GM19240 (cell line): Measurements from ENCODE around the gene HDAC7.

Source experiments
- DNase-seq: peaks from one replicate; pipeline ENCODE4 v3.0.0; 2011; ENCODE audit warnings: low spot score; ENCODE audit not compliant: insufficient read length

HDAC7 gene

GRCh38 chr12:47766502-47767215, 53.0 kb downstream of the HDAC7 start:
- no peak for DNase-seq

DNA sequence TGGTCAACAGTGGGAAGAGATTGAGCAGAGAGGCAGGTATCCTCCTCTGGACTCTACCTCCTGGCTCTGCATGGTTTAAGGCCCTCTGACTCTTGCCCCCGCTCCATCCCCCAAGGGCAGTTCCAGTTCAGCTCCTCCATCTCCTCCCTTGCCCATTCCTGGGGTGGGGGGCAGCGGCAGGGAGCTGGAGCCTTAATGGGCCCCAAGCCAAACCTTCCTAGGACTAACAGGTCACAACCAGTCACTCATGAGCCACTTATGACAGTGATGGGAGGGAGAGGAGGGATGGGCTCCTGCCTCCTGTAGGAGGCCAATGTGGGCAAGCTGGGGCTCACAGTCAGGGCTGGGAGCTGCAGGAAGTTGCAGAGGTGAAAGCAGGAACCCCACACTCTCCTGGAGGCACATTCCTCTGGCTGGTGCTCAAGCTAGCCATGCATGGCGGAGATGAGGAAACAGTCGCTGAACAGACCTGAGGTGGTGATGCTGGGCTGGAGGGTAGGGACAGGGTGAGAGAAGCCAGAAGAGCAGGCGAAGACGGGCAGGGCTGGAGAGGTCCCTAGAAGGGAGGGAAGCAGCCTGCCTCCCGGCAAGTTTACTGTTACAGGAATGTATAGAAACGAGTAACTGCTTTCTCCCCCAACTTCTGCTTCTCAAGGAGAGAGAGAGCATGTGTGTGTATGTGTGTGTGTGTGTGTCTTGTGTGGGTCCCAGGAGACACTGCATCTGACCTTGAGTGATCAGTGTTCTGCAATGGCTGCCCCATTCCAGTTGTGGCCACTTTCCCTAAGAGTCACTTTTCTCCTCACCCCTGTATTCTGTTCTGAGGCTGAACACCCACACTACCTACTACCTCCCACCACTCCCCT, 56.0 kb downstream of the HDAC7 start:
- DNase-seq: no peak

GRCh38 chr12:47762850-47763465, 56.7 kb downstream of the HDAC7 start:
- no peak for DNase-seq

- DNase-seq: peak; percentile 74
Observed at GRCh38 chr12:47758834-47759690, 60.6 kb downstream of the HDAC7 start, which contains the start of gene RAPGEF3. Gene RAPGEF3 (minus strand): TSS chr12:47758880. CDS start chr12:47758556, 324 bp downstream.

- no peak for DNase-seq
Observed at GRCh38 chr12:47758584-47758833, 61.2 kb downstream of the HDAC7 start.

GRCh38 chr12:47757840-47758583, 61.7 kb downstream of the HDAC7 start:
- no peak for DNase-seq

- DNase-seq: no peak
Observed at GRCh38 chr12:47757364-47757839, 62.3 kb downstream of the HDAC7 start.

- DNase-seq: peak; percentile 76
Observed at GRCh38 chr12:47755655-47756562, 63.8 kb downstream of the HDAC7 start.

- no peak for DNase-seq
Observed at GRCh38 chr12:47754881-47755280, 64.8 kb downstream of the HDAC7 start.

- DNase-seq: no peak
Observed at GRCh38 chr12:47754126-47754525, 65.6 kb downstream of the HDAC7 start.

DNA sequence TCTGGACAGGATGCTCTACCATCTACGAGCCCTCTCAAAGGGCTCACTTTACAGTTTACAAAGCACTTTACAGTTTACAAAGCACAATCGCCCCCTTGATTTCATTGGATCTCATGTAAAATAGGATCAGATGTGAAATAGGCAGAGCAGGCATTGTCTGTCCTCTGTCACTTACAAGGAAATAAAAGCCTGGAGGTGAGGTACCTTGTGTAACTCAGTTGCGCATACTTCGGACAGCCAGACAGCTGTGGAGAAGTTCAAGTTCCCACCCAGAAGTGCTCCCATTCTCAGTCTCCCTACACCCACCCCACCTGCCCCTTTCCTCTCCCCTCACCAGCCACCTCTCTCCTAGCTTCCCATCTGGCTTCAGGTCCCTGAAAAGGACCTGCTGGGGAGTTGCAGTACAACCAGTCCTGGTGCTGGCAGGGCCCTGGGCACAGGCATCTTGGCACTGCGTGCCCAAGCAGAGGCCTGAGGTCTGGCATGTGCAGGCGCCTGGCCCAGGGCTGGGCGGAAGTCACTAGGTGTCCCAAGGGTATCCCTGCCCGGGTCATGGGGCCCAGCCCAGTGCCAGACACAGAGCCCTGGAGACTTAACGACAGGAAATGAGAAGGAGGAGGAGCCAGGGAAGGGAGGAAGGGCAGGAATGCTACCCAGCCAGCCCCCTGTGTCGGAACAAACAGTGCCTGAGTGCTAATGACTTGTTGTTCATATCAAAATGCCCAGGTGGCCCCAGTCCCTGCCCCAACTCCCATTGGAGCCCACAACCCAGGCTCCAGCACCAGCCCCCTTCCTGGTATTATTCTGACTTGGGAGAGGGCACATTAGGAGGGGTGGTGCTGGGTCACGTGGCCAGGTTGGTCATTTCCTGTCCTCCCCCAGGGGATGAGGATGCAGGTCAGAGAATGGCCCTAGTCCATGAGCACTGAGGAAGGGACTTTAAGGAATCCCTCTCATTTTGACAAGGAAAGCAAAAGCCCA, 66.4 kb downstream of the HDAC7 start:
- no peak for DNase-seq

- DNase-seq: no peak
Observed at GRCh38 chr12:47752552-47752951, 67.2 kb downstream of the HDAC7 start.

DNA sequence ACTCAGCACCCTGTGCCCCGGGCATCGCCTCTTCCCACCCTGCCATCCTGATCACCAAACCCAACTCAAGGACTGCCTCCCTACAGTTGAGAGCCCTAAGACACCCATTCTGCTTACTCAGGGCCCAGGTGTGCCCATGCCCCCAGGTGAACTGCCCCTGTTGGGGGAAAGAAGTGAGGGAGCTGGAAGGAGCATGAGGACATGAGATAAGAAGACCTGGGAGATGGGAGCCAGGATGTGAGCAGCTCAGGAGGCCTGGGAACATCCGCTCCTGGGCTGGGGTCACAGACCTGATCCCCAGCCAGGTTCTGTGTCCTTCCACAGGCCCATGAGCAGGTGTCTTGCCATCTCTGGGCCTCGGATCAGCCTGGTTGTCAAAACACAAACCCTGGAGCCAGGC, 67.6 kb downstream of the HDAC7 start:
- no peak for DNase-seq

DNA sequence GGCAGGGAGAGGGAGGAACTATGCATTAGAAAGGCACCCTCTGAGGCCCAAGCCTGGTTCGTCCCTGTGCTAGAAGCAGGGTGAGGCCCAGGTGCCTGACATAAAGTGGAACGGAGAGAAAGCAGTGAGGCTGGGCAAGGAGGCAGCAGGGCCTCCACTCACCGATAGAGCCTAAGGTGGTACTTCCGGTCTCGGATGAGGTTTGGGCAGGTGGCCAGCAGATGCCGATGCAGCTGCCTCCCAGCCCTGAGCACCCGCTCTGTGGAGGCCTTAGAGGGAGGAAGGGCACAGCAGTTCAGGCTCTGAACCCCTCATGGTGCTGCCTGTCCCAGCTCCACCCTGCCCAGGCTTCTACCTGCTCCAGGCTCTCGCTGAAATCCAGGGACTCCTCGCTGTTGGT, 68.1 kb downstream of the HDAC7 start:
- DNase-seq: no peak

DNA sequence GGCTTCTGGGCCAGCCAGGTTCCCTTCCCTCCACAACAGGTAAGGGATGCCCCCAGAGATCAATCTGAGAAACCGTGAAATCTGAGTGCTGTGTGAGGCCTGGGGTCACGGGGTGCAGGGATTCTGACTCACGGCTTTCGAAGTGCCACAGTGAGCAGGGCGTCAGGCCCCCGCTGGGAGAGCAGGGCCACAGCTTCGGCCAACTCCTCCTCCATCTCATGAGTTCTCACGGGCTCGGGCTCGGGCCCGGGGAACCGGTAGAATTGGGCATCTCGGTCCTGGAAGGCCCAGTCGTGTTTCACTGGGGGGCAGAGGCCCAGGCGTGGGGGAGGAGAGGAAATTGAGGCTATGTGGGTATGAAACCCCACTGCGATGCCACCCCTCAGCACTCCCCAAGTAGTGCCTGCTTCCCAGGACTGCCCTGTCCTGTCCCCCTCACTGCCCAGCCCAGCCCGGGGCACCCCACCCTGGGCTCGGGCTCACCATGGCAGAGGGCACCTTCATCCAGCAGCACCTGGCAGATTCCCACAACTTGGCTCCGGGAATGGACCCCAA, 68.7 kb downstream of the HDAC7 start:
- no peak for DNase-seq

- no peak for DNase-seq
Observed at GRCh38 chr12:47750229-47750798, 69.4 kb downstream of the HDAC7 start.

- no peak for DNase-seq
Observed at GRCh38 chr12:47748899-47749298, 70.8 kb downstream of the HDAC7 start.

DNA sequence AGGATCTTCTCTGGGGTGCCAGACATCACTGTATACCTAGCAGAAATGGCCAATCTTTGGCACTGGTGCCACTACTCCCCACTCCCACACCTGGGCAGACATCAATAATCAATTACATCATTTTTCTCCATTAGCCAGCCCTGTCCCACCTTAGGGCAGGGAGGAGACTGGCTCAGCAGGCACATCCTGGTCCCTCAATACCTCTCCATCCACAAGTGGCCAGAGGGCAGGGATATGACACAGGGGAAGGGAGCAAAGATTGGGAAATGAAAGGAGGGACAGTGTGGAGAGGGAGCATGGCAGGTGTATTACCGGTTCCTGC, 71.2 kb downstream of the HDAC7 start:
- DNase-seq: no peak
